HepG2 (cell line): ENCODE results near the gene ELAC1. TPM values are rescaled to one million over a fixed set of nuclear protein-coding genes. Genes with fewer than 3 reads are reported as not detected.
A peak's percentile ranks its signal among the peaks of the same experiment; 100 is the strongest.

ENCODE experiments used
- BATF2 ChIP-seq: sonication (generic); formaldehyde crosslinking; IDR thresholded peaks from 2 replicates; pipeline ENCODE4 v1.8.0; 2022; ENCODE audit warnings: mild to moderate bottlenecking, missing genetic modification reagents, moderate library complexity
- CENPT ChIP-seq: sonication (generic); formaldehyde crosslinking; IDR thresholded peaks from 2 replicates; pipeline ENCODE4 v1.8.0; 2022; ENCODE audit warnings: low read depth, mild to moderate bottlenecking, moderate library complexity, missing genetic modification reagents
- PAXIP1 ChIP-seq: sonication (generic); formaldehyde crosslinking; conservative IDR thresholded peaks from 2 replicates; pipeline ENCODE4 v1.4.0; 2020; ENCODE audit warnings: mild to moderate bottlenecking, missing genetic modification reagents, moderate library complexity
- PHF21A ChIP-seq: sonication (generic); formaldehyde crosslinking; IDR thresholded peaks from 2 replicates; pipeline ENCODE4 v1.5.0; 2020; ENCODE audit warnings: mild to moderate bottlenecking, missing genetic modification reagents
- SMAD3 ChIP-seq: sonication (generic); formaldehyde crosslinking; IDR thresholded peaks from 2 replicates; pipeline ENCODE4 v1.4.0; 2020; ENCODE audit warnings: missing genetic modification reagents
- SRSF9 ChIP-seq: fragments of 200-400 bp; formaldehyde crosslinking; IDR thresholded peaks from 2 replicates; pipeline ENCODE4 v1.6.1; 2018; ENCODE audit warnings: borderline replicate concordance, mild to moderate bottlenecking, low read depth, low read length; ENCODE audit not compliant: insufficient read depth, poor library complexity, severe bottlenecking
- SYNCRIP ChIP-seq: fragments of 200-400 bp; formaldehyde crosslinking; IDR thresholded peaks from 2 replicates; pipeline ENCODE4 v1.6.1; 2018; ENCODE audit warnings: mild to moderate bottlenecking, low read depth, low read length; ENCODE audit not compliant: insufficient read depth
- TCF12 ChIP-seq, 2 experiments: fragments of 450-650 bp in 1 of 2; sonication (generic) in 1 of 2; formaldehyde crosslinking in 1 of 2; IDR thresholded peaks; 2 replicates each; pipeline versions ENCODE4 v1.6.1 to v1.8.0; 2017 to 2022; ENCODE audit warnings: antibody characterized with exemption in 1 of 2, mild to moderate bottlenecking in 1 of 2, missing genetic modification reagents in 1 of 2, moderate library complexity in 1 of 2
- TERF1 ChIP-seq: sonication (generic); formaldehyde crosslinking; IDR thresholded peaks from 2 replicates; pipeline ENCODE4 v1.8.0; 2022; ENCODE audit warnings: mild to moderate bottlenecking, missing genetic modification reagents, moderate library complexity
- THAP8 ChIP-seq: sonication (generic); formaldehyde crosslinking; IDR thresholded peaks from 2 replicates; pipeline ENCODE4 v1.5.1; 2020; ENCODE audit warnings: missing genetic modification reagents, mild to moderate bottlenecking, borderline replicate concordance
- ZNF44 ChIP-seq: sonication (generic); formaldehyde crosslinking; IDR thresholded peaks from 2 replicates; pipeline ENCODE4 v1.5.1; 2020; ENCODE audit warnings: mild to moderate bottlenecking, missing genetic modification reagents
- ZNF530 ChIP-seq: sonication (generic); formaldehyde crosslinking; IDR thresholded peaks from 2 replicates; pipeline ENCODE4 v1.5.0; 2020; ENCODE audit warnings: low read depth, mild to moderate bottlenecking, missing genetic modification reagents
- polyA plus RNA-seq, 8 experiments: library from polyadenylated mRNA; depleted of rRNA in 3 of 8; stranded (reverse) in 7 of 8; unstranded in 1 of 8; fragments of >200 nt; fragmentation: Illumina TruSeq in 4 of 8; extraction: Trizol in 4 of 8; gene quantifications; 2 replicates each; pipeline versions ENCODE4 v1.2.1 to v1.2.3, GENCODE V29; 2011 to 2016; ENCODE audit warnings: low read depth in 4 of 8, missing spikeins in 1 of 8, mixed read lengths in 1 of 8; ENCODE audit not compliant: insufficient read depth in 1 of 8
- total RNA-seq, 5 experiments: library from RNA; depleted of rRNA; stranded (reverse); fragments of >200 nt; fragmentation: Illumina TruSeq; extraction: Trizol; gene quantifications; 2 replicates each; pipeline ENCODE4 v1.2.3, GENCODE V29; 2016; ENCODE audit warnings: low read depth in 1 of 5
- TF ChIP-seq, protein P1 (sequence below): IDR thresholded peaks from 2 replicates; pipeline ENCODE4 v1.6.1; 2012; ENCODE audit warnings: low read depth, low read length, improper control_type of control experiment
- TF ChIP-seq, protein P2 (sequence below): sonication (generic); formaldehyde crosslinking; IDR thresholded peaks from 2 replicates; pipeline ENCODE4 v1.5.0; 2020; ENCODE audit warnings: mild to moderate bottlenecking, missing genetic modification reagents
- TF ChIP-seq, protein P3 (sequence below): sonication (generic); formaldehyde crosslinking; IDR thresholded peaks from 2 replicates; pipeline ENCODE4 v1.4.0; 2020; ENCODE audit warnings: missing genetic modification reagents

The ELAC1 gene
- total and polyA plus RNA-seq, 2 of the 13 experiments (the other 11 are each of a cell fraction or from before 2014, with no cell fraction given) = 1.9 to 3.6 TPM

DNA sequence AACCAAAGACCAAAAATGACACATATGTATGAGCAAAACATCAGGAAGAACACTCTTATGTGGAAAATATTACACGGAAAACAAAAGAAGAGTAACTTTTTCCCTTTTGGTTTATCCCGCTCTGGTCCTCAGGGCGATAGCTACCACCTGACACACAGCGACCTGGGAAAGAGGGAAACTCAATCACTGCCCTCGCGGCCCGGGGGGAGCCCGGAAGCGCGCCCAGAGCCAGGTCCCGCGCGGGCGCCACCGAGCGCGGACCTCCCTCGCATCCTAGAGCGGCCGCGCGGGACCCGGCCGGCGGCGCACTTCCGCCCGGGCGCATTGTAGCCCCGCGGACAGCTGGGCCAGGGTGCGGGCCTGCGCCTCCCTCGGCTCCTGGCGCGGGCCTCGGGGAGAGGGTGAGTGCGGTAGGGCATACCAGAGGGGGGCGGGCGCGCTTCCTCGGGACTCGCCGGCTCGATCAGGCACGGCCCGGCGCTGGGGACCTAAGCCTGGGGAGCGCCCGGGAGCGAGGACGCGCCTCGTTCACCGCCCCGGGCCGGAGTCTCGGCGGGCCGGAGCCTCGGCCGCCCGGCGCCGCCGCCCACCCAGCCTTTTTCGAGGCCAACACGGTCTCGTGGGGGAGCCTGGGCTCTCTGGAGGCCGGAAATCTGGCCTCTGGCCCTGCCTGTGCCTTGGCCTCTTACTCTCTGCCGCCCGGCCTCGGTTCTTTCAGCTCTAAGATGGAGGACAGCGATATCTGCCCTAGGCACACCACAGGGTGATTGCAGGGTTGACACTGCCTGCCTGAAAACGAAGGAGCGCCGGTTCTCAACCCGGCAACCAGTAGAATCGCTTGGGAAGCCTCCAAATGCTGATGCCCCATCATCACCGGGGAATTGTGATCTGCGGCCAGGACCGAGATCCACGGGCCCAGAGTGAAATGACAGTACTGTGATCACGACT is at the start of gene ELAC1 (continued):
- TF ChIP-seq, protein P1, sequence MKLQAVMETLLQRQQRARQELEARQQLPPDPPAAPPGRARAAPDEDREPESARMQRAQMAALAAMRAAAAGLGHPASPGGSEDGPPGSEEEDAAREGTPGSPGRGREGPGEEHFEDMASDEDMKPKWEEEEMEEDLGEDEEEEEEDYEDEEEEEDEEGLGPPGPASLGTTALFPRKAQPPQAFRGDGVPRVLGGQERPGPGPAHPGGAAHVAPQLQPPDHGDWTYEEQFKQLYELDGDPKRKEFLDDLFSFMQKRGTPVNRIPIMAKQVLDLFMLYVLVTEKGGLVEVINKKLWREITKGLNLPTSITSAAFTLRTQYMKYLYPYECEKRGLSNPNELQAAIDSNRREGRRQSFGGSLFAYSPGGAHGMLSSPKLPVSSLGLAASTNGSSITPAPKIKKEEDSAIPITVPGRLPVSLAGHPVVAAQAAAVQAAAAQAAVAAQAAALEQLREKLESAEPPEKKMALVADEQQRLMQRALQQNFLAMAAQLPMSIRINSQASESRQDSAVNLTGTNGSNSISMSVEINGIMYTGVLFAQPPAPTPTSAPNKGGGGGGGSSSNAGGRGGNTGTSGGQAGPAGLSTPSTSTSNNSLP = no peak
- TF ChIP-seq SMAD3 (CRISPR knock-in tag) = no peak
- TF ChIP-seq SRSF9 = no peak
- TF ChIP-seq CENPT (CRISPR knock-in tag) = no peak
- no peak for TF ChIP-seq TCF12 (IDR thresholded peaks at IDR 0.05)
- TF ChIP-seq TCF12 (CRISPR knock-in tag; IDR thresholded peaks at IDR 0.05) = peak; percentile 56; the same call in 1 of the 2 replicates
- TF ChIP-seq PHF21A (CRISPR knock-in tag) = peak; percentile 55; the same call in 1 of the 2 replicates
- no peak for TF ChIP-seq ZNF530 (CRISPR knock-in tag)
- TF ChIP-seq PAXIP1 (CRISPR knock-in tag) = peak; percentile 28; the same call in 1 of the 2 replicates
- no peak for TF ChIP-seq ZNF44 (CRISPR knock-in tag)
- TF ChIP-seq, protein P2, sequence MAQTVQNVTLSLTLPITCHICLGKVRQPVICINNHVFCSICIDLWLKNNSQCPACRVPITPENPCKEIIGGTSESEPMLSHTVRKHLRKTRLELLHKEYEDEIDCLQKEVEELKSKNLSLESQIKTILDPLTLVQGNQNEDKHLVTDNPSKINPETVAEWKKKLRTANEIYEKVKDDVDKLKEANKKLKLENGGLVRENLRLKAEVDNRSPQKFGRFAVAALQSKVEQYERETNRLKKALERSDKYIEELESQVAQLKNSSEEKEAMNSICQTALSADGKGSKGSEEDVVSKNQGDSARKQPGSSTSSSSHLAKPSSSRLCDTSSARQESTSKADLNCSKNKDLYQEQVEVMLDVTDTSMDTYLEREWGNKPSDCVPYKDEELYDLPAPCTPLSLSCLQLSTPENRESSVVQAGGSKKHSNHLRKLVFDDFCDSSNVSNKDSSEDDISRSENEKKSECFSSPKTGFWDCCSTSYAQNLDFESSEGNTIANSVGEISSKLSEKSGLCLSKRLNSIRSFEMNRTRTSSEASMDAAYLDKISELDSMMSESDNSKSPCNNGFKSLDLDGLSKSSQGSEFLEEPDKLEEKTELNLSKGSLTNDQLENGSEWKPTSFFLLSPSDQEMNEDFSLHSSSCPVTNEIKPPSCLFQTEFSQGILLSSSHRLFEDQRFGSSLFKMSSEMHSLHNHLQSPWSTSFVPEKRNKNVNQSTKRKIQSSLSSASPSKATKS = no peak
- TF ChIP-seq, protein P3, sequence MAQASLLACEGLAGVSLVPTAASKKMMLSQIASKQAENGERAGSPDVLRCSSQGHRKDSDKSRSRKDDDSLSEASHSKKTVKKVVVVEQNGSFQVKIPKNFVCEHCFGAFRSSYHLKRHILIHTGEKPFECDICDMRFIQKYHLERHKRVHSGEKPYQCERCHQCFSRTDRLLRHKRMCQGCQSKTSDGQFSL = 0 out of 2 replicates have a peak, but pooled peaks have one; percentile 52
- TF ChIP-seq THAP8 (CRISPR knock-in tag) = no peak
- no peak for TF ChIP-seq BATF2 (CRISPR knock-in tag)
- no peak for TF ChIP-seq SYNCRIP
- TF ChIP-seq TERF1 (CRISPR knock-in tag) = 0 out of 2 replicates have a peak, but pooled peaks have one; percentile 64
